ENCODE results near the gene SYNGR1.

The SYNGR1 gene

DNA sequence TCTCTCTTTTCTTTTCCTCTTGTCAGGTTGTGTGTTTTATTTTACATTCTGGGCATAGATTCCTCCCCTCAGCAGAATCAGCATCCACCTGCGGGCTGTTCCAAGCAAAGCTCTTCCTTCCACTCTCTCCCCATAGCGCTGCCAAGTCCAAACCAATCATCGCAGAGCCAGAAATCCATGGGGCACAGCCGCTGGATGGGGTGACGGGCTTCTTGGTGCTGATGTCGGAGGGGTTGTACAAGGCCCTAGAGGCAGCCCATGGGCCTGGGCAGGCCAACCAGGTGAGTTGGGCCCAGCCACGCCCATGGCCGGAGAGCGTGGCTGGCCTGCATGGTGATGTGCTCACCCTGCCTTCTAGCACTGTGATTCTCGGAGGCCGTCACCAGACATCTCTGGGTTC, 71.9 kb downstream of the SYNGR1 start:
- intact Hi-C loops (cut with DNase I): no loop called here
- peak in 3 of 10 donors; percentile 26 to 63 (median 32) for DNase-seq

GRCh38 chr22:39422101-39422500, 72.3 kb downstream of the SYNGR1 start:
- intact Hi-C loops (cut with DNase I): no loop called here
- peak in 2 of 10 donors; percentile 23 to 59 for DNase-seq

GRCh38 chr22:39422721-39423120, 72.9 kb downstream of the SYNGR1 start:
- intact Hi-C loops (cut with DNase I): no loop called here
- DNase-seq: peak in 1 of 10 donors; percentile 7

- no peak for DNase-seq
- intact Hi-C loops (cut with DNase I): no loop called here
These were observed 74.2 kb downstream of the SYNGR1 start for GRCh38 chr22:39423976-39424375.

- intact Hi-C loops (cut with DNase I): no loop called here
- peak in 3 of 10 donors; percentile 67 to 81 (median 78) for DNase-seq
These were observed 76.7 kb downstream of the SYNGR1 start for GRCh38 chr22:39426380-39427043.

GRCh38 chr22:39427751-39428596, 78.2 kb downstream of the SYNGR1 start:
- peak in 3 of 10 donors; percentile 39 to 75 (median 59) for DNase-seq
- intact Hi-C loops (cut with DNase I): no loop called here

DNA sequence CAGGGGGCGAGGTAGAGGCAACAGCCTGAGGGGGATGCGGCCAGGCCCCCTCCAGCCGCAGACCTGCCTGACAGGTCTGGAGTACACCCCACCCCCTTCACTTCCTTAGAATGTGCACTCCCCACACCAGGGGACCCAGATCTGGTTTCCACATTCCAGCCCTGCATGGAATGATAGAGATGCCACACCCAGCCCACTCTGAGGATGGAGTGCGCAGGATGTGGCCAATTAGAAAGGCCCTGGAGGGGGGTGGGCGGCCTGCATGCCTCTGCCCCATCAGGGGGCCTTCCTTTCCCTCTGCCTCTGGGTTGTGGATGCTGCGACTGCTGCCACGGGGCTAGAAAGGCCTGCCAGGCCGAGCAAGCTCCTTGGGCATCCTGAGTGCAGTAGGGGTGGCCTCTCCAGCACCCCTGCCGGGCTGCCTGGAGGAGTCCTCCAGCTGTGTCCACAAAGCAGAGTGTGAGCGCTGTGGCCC, 78.8 kb downstream of the SYNGR1 start:
- DNase-seq: peak in 2 of 10 donors; percentile 33 to 59
- intact Hi-C loops (cut with DNase I): no loop called here

DNA sequence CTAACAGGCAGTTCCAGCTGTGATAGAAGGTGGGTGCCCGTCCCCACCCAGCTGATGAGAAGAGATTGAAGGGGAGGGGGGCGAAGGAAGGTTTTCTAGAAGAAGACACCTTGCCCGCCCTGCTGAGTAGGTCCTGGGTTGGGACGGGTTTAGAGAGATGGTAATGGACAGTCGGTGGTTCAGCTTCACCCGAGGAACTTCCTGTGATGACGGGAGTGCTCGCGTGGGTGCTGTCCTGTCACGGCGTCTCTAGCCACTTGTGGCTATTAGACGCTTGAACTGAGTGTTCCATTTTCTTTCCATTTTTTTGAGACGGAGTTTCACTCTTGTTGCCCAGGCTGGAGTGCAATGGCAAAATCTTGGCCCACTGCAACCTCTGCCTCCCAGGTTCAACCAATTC, 79.4 kb downstream of the SYNGR1 start:
- intact Hi-C loops (cut with DNase I): no loop called here

GRCh38 chr22:39429916-39430575, 80.3 kb downstream of the SYNGR1 start:
- intact Hi-C loops (cut with DNase I): no loop called here

More for the DNA sequence above, 79.4 kb downstream of the SYNGR1 start:
- peak in 3 of 10 donors; percentile 1 to 42 (median 34) for DNase-seq

DNA sequence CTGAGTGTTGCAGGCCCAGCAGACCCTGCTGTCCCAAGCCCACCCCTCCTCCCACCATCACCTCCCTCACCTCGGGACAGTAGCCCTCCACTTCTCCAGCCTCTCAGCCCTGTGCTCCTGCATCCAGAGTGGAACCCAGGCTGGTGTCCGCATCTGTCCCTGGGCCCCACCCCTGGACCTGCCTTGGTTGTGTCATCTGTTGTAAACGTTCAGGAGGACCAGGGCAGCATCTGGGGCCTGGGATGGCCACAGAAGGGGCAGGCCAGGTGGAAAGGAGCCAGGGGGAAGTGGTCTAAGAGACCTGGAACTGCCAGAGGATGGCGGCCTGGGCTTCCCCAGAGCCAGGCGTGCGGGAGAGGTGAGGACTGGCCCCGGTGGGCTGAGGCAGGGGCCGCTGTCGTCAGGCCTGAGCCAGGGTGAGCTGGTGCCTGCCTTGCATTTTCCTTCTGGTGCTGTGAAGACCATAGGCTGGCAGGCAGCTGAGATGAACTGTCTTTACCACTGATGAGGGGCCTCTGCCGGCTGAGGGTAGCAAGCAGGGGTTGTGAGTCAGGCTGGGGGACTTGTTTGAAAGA, 80.9 kb downstream of the SYNGR1 start:
- peak in 3 of 10 donors; percentile 44 to 67 (median 63) for DNase-seq
- intact Hi-C loops (cut with DNase I): no loop called here

More at GRCh38 chr22:39429916-39430575, 80.3 kb downstream of the SYNGR1 start:
- DNase-seq: peak in 3 of 10 donors; percentile 43 to 72 (median 58)

GRCh38 chr22:39431216-39431801, 81.5 kb downstream of the SYNGR1 start:
- DNase-seq: peak in 3 of 10 donors; percentile 50 to 79 (median 71)
- intact Hi-C loops (cut with DNase I): no loop called here

GRCh38 chr22:39431821-39432251, 82.0 kb downstream of the SYNGR1 start:
- peak in 3 of 10 donors; percentile 51 to 77 (median 72) for DNase-seq
- intact Hi-C loops (cut with DNase I): no loop called here

DNA sequence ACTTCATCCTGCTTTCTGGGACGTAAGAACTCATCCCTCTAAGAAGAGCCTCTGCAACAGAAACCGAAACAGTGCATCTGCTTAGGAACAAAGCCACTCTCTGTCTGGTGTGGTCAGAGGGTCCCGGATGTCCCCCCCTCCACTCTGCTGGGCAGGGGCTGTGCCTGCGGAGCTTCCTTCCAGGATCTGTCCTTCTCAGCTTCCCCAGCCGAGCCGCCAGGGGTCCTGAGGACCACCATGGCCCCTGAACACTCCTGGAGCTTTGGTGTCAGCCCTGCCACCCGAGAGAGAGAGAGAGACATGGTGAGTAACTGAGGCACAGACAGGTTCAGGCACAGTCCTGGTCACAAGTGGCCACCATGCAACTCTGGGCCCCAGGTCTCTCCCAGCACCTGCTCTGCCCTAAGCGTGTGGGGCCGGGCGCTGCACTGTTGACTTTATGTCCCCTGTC, 82.6 kb downstream of the SYNGR1 start:
- DNase-seq: peak in 3 of 10 donors; percentile 41 to 83 (median 65)
- intact Hi-C loops (cut with DNase I): no loop called here

DNA sequence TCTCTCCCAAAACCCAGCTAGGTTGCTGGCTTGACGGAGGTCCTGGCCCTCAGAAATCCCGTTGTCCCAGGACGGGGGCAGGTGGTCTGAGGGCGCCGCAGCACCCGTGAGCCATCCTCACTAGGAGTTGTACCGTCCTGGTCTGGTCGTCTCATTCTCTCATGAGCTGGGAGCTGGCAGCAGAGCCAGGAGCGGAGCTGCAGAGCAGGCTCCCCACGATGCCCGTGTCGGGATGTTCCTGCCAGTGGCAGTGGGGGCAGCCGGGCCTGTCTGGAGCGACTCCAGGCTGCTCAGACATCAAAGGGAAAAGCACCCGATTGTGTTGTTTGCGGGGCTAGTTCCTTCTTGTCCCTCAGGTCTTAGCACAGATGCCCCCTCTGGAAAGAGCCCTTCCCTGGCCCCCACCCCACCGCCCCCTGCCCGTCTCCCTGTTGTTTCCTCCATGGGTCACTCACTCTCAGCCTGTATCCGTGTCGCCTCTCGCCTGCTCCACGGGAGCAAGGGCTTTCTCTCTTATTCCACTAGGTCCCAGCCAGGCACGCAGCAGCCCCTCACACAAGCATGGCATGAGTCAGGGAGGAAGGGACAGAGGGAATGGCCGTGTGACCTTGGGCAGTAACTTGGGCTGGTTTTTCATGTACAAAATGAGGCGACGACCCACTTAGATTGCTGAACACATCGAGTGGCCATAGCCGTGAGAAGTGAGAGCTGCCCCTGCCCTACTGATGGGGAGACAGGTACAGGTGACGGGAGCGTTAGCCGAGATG, 83.9 kb downstream of the SYNGR1 start:
- intact Hi-C loops (cut with DNase I): no loop called here
- peak; percentile 43 to 97 (median 72) for DNase-seq

DNA sequence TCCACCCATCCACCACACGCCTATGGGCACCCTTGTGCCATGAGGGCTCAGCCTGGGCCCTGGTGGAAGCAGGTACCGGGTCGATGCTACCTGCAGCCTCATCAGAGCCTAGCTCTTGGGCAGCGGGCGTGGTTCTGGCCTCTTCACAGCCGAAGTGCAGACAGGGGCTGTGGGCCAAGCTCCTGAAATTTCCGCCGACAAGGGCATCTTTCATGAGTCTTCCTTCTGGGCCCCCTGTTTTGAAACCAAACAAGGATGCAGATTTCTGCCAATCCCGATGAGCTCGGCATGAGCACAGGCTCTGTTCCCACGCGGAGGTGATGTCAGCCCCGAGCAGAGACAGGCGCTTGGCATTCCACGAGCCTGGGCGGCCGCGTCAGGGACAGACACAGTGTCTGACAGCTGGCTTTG, 84.5 kb downstream of the SYNGR1 start:
- intact Hi-C loops (cut with DNase I): no loop called here
- DNase-seq: peak; percentile 70 to 97 (median 82)

DNA sequence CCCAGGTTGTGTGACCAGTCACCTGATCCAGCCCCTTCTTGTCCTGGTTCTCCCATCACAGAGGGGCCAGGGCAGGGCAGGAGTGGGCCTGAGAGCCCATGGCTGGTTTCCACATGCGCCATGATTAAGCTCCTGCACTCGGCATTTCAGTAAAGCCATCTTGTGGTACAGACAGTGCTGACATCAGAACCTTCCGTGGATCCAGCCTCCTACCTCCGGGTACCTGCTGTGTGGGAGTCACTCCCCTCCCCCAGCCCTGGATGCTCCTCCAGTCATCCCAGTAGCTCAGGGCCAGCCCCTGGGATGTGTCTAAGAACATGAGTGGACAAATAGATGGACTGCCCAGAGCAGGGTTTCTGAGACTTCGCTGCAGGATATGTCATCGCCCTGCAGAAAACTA, 84.9 kb downstream of the SYNGR1 start:
- intact Hi-C loops (cut with DNase I): no loop called here
- DNase-seq: no peak
